Activated CD8-positive, alpha-beta memory T cell treated with anti-CD3 and anti-CD28 coated beads, Interleukin-2, amount 10 ng/mL, durations not matched to agents 7 days and 5 days (primary cell): ENCODE measurements around the gene METTL22. TPM values are rescaled to one million over a fixed set of nuclear protein-coding genes. Genes with fewer than 3 reads are reported as not detected.
"Not testable (repeated sequence)": the region's sequence is repeated elsewhere in the genome, so short reads cannot be mapped to it uniquely, and the experiment has no call there.

ENCODE experiments used
- ATAC-seq: fragments of 150-1000 bp; cut with Tn5 transposase; one replicate; pipeline ENCODE4 v1.10.0; 2021; ENCODE audit warnings: moderate library complexity
- CTCF ChIA-PET: fragments of 350-600 bp; sonication (Branson Sonifier 250); formaldehyde crosslinking; loops from one replicate; lab custom pipeline; 2021; ENCODE audit warnings: antibody characterized with exemption; lab: Charles Lee
- DNase-seq: peaks from one replicate; pipeline ENCODE4 v3.0.0-alpha.2; 2020
- H3K27ac Mint-ChIP-seq: one replicate; pipeline ENCODE4 v1.8.0; 2021; ENCODE audit warnings: mild to moderate bottlenecking, mixed read lengths
- H3K27me3 Mint-ChIP-seq: one replicate; pipeline ENCODE4 v1.8.0; 2021; ENCODE audit warnings: mixed read lengths
- H3K36me3 Mint-ChIP-seq: one replicate; pipeline ENCODE4 v1.8.0; 2021; ENCODE audit warnings: mild to moderate bottlenecking, mixed read lengths
- H3K4me1 Mint-ChIP-seq: one replicate; pipeline ENCODE4 v1.8.0; 2021; ENCODE audit warnings: mixed read lengths
- H3K4me3 Mint-ChIP-seq: one replicate; pipeline ENCODE4 v1.8.0; 2021; ENCODE audit warnings: mild to moderate bottlenecking, moderate library complexity, mixed read lengths
- H3K9me3 Mint-ChIP-seq: one replicate; pipeline ENCODE4 v1.8.0; 2022; ENCODE audit warnings: low read depth, mixed read lengths
- total RNA-seq, 2 experiments: library from RNA; stranded (reverse); gene quantifications; one replicate each; pipeline ENCODE4 v1.2.3, GENCODE V29; 2021

Gene METTL22
- total RNA-seq, 2 experiments from 2014 or later = 29.5 to 40.0 TPM

GRCh38 chr16:8646326-8647053 lies 25.0 kb downstream of the METTL22 start:
- no peak overlapping the region for H3K4me3 Mint-ChIP-seq
- CTCF ChIA-PET = interaction anchor here (0.5 to 1.7 kb wide), 3 partner anchors 11 to 493 kb away, joined by 3 read pairs; no protein-coding TSS in a partner anchor
- DNase-seq (no peak), ATAC-seq (no peak)
- peaks cover 15% of the 10 kb centered on the region for H3K4me1 Mint-ChIP-seq
- H3K27me3 Mint-ChIP-seq = no peaks in the 10 kb centered on the region
- H3K9me3 Mint-ChIP-seq = no peaks in the 10 kb centered on the region
- H3K36me3 Mint-ChIP-seq = peaks cover 43% of the 10 kb centered on the region
- no peak overlapping the region for H3K27ac Mint-ChIP-seq

- ATAC-seq = no peak
- H3K9me3 Mint-ChIP-seq = no peaks in the 10 kb centered on the region
- CTCF ChIA-PET = no interaction called here
- no peak overlapping the region for H3K27ac Mint-ChIP-seq
- H3K36me3 Mint-ChIP-seq = peaks cover 36% of the 10 kb centered on the region
- no peak for DNase-seq
- H3K4me3 Mint-ChIP-seq = no peak overlapping the region
- peaks cover 15% of the 10 kb centered on the region for H3K4me1 Mint-ChIP-seq
- H3K27me3 Mint-ChIP-seq = no peaks in the 10 kb centered on the region
Observed at GRCh38 chr16:8647721-8648318, 26.3 kb downstream of the METTL22 start.

- Mint-ChIP-seq H3K4me1 (peaks cover 15% of the 10 kb centered on the region), H3K36me3 (peaks cover 31% of the 10 kb centered on the region), H3K27ac (no peak overlapping the region), H3K4me3 (no peak overlapping the region), H3K9me3 (no peaks in the 10 kb centered on the region), H3K27me3 (no peaks in the 10 kb centered on the region)
- DNase-seq (no peak), ATAC-seq (no peak)
- CTCF ChIA-PET = no interaction called here
Observed at GRCh38 chr16:8648877-8649276, 27.4 kb downstream of the METTL22 start.

GRCh38 chr16:8649829-8650554 lies 28.5 kb downstream of the METTL22 start:
- Mint-ChIP-seq H3K4me3 (no peak overlapping the region), H3K36me3 (peaks cover 23% of the 10 kb centered on the region), H3K4me1 (peaks cover 6% of the 10 kb centered on the region), H3K27me3 (no peaks in the 10 kb centered on the region), H3K27ac (no peak overlapping the region), H3K9me3 (no peaks in the 10 kb centered on the region)
- ATAC-seq (no peak), DNase-seq (no peak)
- CTCF ChIA-PET = interaction anchor here (1.0 kb wide), 1 partner anchor 83 kb away, joined by 3 read pairs; no protein-coding TSS in a partner anchor

GRCh38 chr16:8651958-8652357 lies 30.5 kb downstream of the METTL22 start:
- H3K4me3 Mint-ChIP-seq, H3K36me3 Mint-ChIP-seq, H3K4me1 Mint-ChIP-seq, ATAC-seq, H3K9me3 Mint-ChIP-seq, DNase-seq, H3K27me3 Mint-ChIP-seq, H3K27ac Mint-ChIP-seq: not testable (repeated sequence)
- CTCF ChIA-PET = interaction anchor here (1.3 to 1.6 kb wide), 2 partner anchors 79 to 229 kb away, joined by 3 to 5 read pairs; no protein-coding TSS in a partner anchor

GRCh38 chr16:8655184-8655717 lies 33.8 kb downstream of the METTL22 start:
- H3K4me1 Mint-ChIP-seq = peaks cover 7% of the 10 kb centered on the region
- H3K27ac Mint-ChIP-seq = no peak overlapping the region
- no peak overlapping the region for H3K4me3 Mint-ChIP-seq
- CTCF ChIA-PET = interaction anchor here (1.2 to 3.6 kb wide), 5 partner anchors 11 to 481 kb away, joined by 3 to 22 read pairs (median 4); no protein-coding TSS in a partner anchor
- no peaks in the 10 kb centered on the region for H3K36me3 Mint-ChIP-seq
- ATAC-seq = peak; percentile 80
- DNase-seq = peak; percentile 64
- no peaks in the 10 kb centered on the region for H3K9me3 Mint-ChIP-seq
- H3K27me3 Mint-ChIP-seq = no peaks in the 10 kb centered on the region

GRCh38 chr16:8656376-8656775 lies 34.9 kb downstream of the METTL22 start:
- Mint-ChIP-seq H3K27me3 (no peaks in the 10 kb centered on the region), H3K4me3 (no peak overlapping the region), H3K9me3 (no peaks in the 10 kb centered on the region), H3K27ac (no peak overlapping the region), H3K4me1 (peaks cover 7% of the 10 kb centered on the region), H3K36me3 (no peaks in the 10 kb centered on the region)
- ATAC-seq (no peak), DNase-seq (no peak)
- CTCF ChIA-PET = interaction anchor here (1.1 to 3.6 kb wide), 5 partner anchors 12 to 480 kb away, joined by 3 to 22 read pairs (median 3); no protein-coding TSS in a partner anchor

GRCh38 chr16:8660841-8661301 lies 39.4 kb downstream of the METTL22 start:
- Mint-ChIP-seq H3K4me3 (no peak overlapping the region), H3K27me3 (no peaks in the 10 kb centered on the region), H3K9me3 (no peaks in the 10 kb centered on the region), H3K27ac (no peak overlapping the region), H3K4me1 (no peaks in the 10 kb centered on the region), H3K36me3 (no peaks in the 10 kb centered on the region)
- DNase-seq = peak; percentile 68
- ATAC-seq = peak; percentile 61
- CTCF ChIA-PET = interaction anchor here (0.9 to 3.4 kb wide), 6 partner anchors 9 to 224 kb away, joined by 3 to 20 read pairs (median 4); partner anchors contain the start of genes ABAT and LITAFD

- ATAC-seq (no peak), DNase-seq (no peak)
- no peaks in the 10 kb centered on the region for H3K27me3 Mint-ChIP-seq
- CTCF ChIA-PET = interaction anchor here (1.1 to 3.4 kb wide), 4 partner anchors 8 to 219 kb away, joined by 3 to 20 read pairs (median 5); partner anchors contain the start of genes ABAT and LITAFD
- H3K36me3 Mint-ChIP-seq = no peaks in the 10 kb centered on the region
- H3K4me3 Mint-ChIP-seq = no peak overlapping the region
- no peak overlapping the region for H3K27ac Mint-ChIP-seq
- H3K9me3 Mint-ChIP-seq = no peaks in the 10 kb centered on the region
- no peaks in the 10 kb centered on the region for H3K4me1 Mint-ChIP-seq
Observed at GRCh38 chr16:8661703-8662102, 40.2 kb downstream of the METTL22 start.

GRCh38 chr16:8663192-8664089 lies 41.9 kb downstream of the METTL22 start:
- Mint-ChIP-seq H3K4me1 (no peaks in the 10 kb centered on the region), H3K9me3 (no peaks in the 10 kb centered on the region), H3K36me3 (no peaks in the 10 kb centered on the region), H3K4me3 (no peak overlapping the region), H3K27ac (no peak overlapping the region), H3K27me3 (no peaks in the 10 kb centered on the region)
- CTCF ChIA-PET = interaction anchor here (1.4 kb wide), 1 partner anchor 217 kb away, joined by 5 read pairs; no protein-coding TSS in a partner anchor
- DNase-seq (no peak), ATAC-seq (no peak)

GRCh38 chr16:8665529-8665928 lies 44.0 kb downstream of the METTL22 start:
- ATAC-seq = no peak
- no peaks in the 10 kb centered on the region for H3K9me3 Mint-ChIP-seq
- no peaks in the 10 kb centered on the region for H3K4me1 Mint-ChIP-seq
- no peaks in the 10 kb centered on the region for H3K27me3 Mint-ChIP-seq
- H3K27ac Mint-ChIP-seq = no peak overlapping the region
- no peak overlapping the region for H3K4me3 Mint-ChIP-seq
- no peak for DNase-seq
- H3K36me3 Mint-ChIP-seq = no peaks in the 10 kb centered on the region
- CTCF ChIA-PET = no interaction called here

- ATAC-seq (no peak), DNase-seq (no peak)
- Mint-ChIP-seq H3K27me3 (no peaks in the 10 kb centered on the region), H3K4me3 (no peak overlapping the region), H3K4me1 (no peaks in the 10 kb centered on the region), H3K36me3 (no peaks in the 10 kb centered on the region), H3K9me3 (no peaks in the 10 kb centered on the region), H3K27ac (no peak overlapping the region)
- CTCF ChIA-PET = interaction anchor here (2.0 kb wide), 1 partner anchor 134 kb away, joined by 4 read pairs; no protein-coding TSS in a partner anchor
Observed at GRCh38 chr16:8667492-8667891, 46.0 kb downstream of the METTL22 start.
